GM19372 (cell line): ENCODE results near the gene CEND1.

ENCODE experiments used
- ATAC-seq: cut with Tn5 transposase; IDR thresholded peaks from one replicate; pipeline ENCODE4 v1.9.1; 2021; ENCODE audit warnings: mild to moderate bottlenecking, low read depth, moderate library complexity; ENCODE audit not compliant: unreplicated experiment

The CEND1 gene

GRCh38 chr11:789943-790342, at the start of gene CEND1:
CEND1 (minus strand) TSS chr11:790090; CDS start chr11:788576, 1,514 bp downstream.
- ATAC-seq: no peak

- no peak for ATAC-seq
Measured at GRCh38 chr11:839280-839623, 49.4 kb upstream of the CEND1 start.

DNA sequence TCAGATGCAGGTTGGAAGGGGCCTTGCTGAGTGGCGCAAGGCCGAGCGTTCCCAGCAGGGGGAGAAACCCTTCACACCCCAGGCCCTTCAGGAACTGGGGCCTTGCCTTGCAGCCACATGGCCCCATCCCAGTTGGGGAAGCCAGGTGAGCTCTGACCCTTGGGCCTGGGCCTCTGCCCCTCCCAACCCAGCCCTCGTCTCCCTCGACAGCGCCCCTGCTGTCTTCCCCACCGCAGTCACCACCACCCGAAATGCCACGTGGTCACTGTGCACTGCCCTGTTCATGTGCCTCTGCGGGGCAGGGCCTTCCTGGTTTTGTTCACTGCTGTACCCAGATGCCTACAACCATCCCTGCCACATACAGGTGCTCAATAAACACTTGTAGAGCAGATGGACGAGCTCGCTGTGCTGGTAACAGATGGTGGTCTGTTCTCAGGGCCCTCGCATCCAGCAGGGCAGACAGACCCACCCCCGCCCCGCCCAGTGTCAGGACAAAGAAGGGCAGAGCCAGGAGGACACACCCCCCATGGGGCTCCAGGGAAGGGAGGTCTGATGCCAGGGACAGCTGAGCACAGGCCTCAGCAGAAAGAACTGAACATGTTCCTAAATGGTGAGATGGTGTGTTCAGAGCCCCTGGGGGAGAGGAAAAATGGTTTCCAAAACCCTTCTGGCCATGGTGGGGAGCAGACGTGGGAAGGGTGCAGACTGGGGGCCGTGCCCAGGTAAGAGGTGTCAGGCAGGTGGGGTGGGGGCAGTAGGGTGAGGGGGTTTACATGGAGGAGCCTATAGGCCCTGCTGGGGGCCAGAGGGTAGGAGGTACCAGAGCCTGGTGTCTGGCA, 48.8 kb upstream of the CEND1 start:
- no peak for ATAC-seq

- no peak for ATAC-seq
Measured at GRCh38 chr11:837990-838307, 48.1 kb upstream of the CEND1 start.

GRCh38 chr11:837189-837989, 47.5 kb upstream of the CEND1 start:
- no peak for ATAC-seq

GRCh38 chr11:836700-837099, 46.8 kb upstream of the CEND1 start:
- no peak for ATAC-seq

- ATAC-seq: no peak
Measured at GRCh38 chr11:836274-836673, 46.4 kb upstream of the CEND1 start.

DNA sequence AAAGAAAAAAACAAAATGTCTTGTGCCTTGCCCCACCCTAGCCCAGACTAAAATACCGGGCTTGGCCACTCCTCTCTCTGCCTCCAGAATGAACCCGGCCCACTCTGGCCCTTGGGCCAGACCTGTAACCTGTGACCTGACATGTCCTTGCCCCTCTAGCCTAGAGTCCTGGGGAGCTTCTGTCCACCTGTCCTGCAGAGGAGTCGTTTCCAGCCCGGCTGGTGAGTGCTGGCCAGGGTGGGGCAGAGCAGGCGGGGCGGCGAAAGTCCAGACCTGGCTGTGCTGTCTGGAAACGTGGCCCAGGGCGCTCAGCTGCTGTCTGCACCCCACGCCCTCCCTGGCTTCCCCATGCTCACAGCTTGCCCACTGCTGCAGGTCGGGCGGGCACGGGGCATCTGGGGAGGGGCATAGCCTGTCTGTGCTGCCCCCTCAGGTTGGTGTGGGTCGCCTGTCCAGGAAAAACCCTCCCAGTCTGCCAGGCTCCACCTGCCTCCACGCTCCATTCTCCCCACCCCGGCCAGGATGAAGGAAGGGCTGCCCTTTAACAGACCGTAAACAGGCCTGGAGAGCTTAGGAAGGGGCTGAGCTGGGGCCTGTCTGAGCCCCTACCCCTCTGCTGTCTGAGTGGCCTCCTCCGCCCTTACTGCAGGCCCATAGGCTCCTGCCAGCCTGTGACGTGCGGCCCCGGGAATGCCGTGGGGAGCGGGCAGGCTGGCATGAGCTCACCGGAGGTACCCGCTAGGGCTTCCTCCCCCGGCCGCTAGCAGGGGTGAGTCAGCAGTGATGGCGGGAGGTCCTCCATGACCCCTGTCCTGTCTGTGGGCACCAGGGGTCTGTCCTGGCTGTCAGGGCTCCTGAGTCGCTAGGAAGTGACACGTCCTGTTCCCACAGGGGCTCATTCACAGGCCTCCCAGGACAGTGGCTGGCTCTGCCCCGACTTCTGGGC, 44.8 kb upstream of the CEND1 start:
- ATAC-seq: no peak

- ATAC-seq: no peak
Measured at GRCh38 chr11:833849-834311, 44.0 kb upstream of the CEND1 start.

DNA sequence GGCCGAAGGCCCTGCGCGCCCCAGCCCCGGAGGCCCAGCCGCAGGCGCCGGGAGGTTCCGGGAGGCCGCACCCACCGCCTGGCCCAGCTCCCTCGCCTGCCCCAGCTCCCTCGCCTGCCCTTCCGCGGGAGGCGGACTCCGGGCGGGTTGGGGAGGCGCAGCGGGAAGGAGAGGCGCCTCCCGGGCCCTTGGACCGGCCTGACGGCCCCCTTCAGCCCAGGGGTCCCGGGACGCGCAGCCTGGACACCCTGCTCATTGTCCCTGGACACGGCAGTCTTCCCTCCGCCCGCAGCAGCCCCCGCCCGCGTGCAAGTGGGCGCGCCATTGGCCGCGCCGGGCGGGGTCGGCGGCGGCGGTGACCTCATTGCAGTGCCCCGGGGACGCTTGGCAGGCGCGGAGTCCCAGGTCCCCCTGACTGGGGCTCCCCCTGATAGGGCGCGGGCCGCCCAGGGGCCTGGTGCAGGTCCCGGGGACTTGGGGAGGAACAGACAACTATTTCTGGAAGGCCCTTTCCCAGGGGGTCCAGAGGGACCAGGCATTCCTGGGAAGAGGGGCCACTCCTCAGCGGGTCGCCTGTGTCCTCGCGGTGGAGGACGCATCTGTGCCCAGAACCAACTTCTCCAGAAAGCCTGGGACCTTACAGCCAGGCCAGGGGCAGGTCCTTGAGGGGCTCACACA, 43.4 kb upstream of the CEND1 start:
- peak; percentile 8 for ATAC-seq

GRCh38 chr11:832529-833113, 42.7 kb upstream of the CEND1 start, which contains the start of gene CD151:
CD151 (plus strand) TSS chr11:832952; CDS start chr11:836070, 3,118 bp downstream.
- ATAC-seq: peak; percentile 63

DNA sequence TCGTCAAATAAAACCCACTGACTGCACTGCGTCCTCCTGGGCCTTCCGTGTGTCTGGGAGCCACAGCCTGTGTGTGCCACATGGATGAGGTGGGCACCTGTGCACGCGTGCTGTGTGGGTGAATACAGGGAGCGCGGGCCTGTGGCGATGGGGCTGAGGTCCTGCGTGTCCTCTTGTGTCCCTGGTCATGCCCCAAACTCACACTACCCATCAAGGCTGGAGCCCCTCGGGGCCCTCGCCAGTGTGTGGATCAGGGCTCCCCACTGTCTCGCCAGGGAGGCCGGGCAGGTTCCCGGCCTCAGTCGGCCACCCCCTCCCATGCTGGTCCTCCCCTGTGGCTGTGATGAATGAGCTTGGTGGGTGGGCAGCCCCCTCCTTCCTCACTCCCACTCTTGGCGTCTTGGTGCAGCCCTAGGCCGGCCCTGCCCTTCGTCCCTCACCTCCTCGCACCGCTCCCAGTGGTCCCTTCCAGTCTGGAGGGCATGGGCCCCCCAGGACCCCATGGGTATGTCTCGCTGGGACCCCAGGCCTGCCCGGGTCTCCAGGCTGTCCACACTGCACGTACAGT, 42.2 kb upstream of the CEND1 start:
- ATAC-seq: no peak

- ATAC-seq: no peak
Measured at GRCh38 chr11:831118-831864, 41.4 kb upstream of the CEND1 start.

DNA sequence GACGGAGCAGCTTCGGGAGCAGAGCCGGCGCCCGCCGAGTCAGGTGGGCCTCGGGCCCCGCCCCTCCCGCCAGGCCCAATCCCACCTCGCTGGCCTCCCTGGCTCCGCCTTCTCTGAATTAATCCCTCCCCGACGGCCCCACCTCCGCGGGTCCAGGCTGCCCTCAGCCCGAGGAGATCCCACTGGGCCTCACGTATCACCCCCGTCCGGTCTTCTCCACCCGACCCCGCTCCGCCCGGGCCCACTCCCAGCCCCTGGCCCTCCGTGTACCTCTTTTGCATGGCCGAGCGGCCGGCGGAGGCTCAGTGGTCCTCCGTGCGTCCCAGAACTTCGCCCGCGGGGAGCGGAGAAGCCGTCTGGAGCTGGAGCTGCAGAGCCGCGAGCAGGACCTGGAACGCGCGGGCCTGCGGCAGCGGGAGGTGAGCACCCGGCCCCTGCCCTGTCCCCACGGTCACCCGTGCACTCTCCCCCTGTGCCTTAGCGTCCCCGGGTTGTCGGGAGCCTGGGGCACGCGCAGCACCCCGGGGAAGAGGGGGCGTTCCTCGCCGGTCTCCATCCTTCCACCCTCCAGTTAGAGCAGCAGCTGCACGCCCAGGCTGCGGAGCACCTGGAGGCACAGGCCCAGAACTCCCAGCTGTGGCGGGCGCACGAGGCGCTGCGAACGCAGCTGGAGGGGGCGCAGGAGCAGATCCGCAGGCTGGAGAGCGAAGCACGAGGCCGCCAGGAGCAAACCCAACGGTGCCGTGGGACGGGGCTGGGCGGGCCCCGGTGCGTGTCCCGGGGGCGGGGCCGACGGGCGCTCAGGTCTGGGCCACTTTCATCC, 40.6 kb upstream of the CEND1 start:
- no peak for ATAC-seq

DNA sequence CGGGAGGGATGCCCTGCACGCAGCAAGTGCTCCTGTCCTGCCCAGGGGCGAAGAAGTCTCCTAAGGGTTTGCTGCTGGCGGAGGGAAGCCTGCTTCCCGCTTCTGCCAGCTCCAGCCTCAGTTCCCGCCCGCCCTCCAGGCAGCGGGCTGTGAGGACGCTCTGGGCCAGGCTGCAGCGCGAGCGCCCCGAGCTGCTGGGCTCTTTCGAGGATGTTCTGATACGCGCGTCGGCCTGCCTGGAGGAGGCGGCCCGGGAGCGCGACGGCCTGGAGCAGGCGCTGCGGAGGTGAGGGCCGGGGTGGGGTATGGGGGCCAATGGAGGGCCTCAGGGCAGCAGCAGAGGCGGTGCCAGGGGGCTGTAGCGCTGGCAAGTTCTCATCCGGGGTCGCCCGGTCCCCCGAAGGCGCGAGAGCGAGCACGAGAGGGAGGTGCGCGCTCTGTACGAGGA, 40.0 kb upstream of the CEND1 start:
- no peak for ATAC-seq

- ATAC-seq: no peak
Measured at GRCh38 chr11:829176-829846, 39.4 kb upstream of the CEND1 start.

GRCh38 chr11:828506-829175, 38.8 kb upstream of the CEND1 start:
- ATAC-seq: no peak
